KOPT-K1 (cell line): ENCODE data around the gene SLIT3.

Experiments used
- H3K27ac ChIP-seq: fragments of 200-600 bp; sonication (generic); 2 replicates; pipeline ENCODE4 v1.5.1; 2016; ENCODE audit warnings: antibody characterized with exemption, mild to moderate bottlenecking, low read depth, low read length; ENCODE audit not compliant: poor library complexity, severe bottlenecking
- H3K36me3 ChIP-seq: fragments of 200-600 bp; sonication (generic); 2 replicates; pipeline ENCODE4 v1.5.1; 2017; ENCODE audit warnings: antibody characterized with exemption, mild to moderate bottlenecking, low read length, moderate library complexity; ENCODE audit not compliant: insufficient read depth
- H3K9me3 ChIP-seq: fragments of 200-600 bp; sonication (generic); 2 replicates; pipeline ENCODE4 v1.5.1; 2017; ENCODE audit warnings: antibody characterized with exemption, low read length, mild to moderate bottlenecking; ENCODE audit not compliant: insufficient read depth, poor library complexity, severe bottlenecking

Gene SLIT3

DNA sequence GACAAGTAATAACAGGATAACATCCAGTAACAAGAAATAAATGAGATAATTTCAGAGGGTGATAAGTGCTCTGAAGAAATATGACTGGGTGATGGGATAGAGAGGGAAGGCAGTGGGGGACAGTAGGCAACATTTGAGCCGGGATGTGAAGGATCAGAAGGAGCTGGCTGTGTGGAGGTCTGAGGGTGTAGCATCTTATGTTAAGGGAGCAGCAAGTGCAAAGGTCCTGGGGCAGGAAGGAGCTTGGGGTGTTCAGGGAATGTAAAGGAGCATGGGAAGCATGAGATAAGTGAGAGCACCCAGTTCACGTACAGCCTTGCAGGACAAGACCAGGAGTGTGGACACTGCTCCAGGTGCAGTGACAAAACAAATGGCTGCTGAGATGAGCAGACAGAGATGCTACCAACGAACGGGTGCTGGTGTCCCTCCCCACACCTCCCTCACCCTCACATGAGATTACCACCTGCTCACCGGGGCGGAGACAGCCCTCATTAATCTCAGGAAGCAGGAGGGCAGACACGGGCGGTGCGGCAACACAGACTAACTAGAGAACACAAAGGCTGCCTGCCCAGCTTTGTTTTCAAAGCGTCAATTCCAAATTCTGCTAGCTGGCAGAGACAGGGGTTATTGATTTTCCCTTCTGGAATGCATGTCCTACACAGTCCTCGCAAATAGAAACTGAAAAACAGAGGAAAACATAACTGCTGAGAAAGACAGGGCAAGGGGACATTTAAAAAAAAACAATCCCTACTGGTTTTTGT, 423.6 kb downstream of the SLIT3 start:
- Histone ChIP-seq H3K36me3 (no peaks in the 10 kb centered on the region), H3K9me3 (no peaks in the 10 kb centered on the region), H3K27ac (no peak overlapping the region)

DNA sequence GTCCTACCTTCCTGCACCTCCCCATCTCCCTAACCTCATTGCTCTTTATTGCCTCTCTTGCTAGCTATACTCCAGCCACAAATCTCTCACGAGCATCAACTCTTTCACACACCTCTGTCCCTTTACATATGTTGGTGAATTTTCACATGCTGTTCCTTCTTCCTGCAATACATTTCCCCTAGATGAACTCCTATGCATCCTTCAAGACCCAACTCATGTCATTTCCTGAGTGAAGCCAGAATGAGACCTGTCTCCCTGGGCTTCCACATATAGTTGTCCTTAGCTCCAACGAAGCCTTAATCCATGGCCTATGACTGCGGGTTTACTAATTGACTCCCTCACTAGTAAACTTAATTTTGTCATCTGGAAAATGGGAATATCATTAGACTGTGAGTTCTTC, 424.5 kb downstream of the SLIT3 start:
- no peaks in the 10 kb centered on the region for H3K9me3 ChIP-seq
- no peak overlapping the region for H3K27ac ChIP-seq
- H3K36me3 ChIP-seq, result no peaks in the 10 kb centered on the region

DNA sequence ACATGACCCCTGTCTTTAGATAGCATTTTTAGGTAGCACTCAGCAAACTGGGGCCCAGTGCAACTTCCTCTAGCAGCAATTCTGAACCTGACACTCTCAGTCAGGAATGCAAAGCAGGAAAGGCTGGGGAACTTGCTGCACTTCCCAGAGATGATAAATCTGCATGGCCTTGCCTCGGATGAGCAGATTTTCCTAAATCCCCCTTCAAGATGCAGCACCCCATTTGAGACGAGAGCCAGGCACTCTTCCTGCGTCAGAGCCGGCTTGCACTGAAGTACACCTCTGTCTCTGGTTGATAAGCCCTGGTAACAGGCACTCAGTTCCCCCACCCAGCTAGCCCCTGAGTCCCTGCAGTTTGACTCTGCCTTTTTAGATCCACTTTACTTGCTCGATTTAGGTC, 425.1 kb downstream of the SLIT3 start:
- H3K9me3 ChIP-seq, result no peaks in the 10 kb centered on the region
- no peaks in the 10 kb centered on the region for H3K36me3 ChIP-seq
- no peak overlapping the region for H3K27ac ChIP-seq

DNA sequence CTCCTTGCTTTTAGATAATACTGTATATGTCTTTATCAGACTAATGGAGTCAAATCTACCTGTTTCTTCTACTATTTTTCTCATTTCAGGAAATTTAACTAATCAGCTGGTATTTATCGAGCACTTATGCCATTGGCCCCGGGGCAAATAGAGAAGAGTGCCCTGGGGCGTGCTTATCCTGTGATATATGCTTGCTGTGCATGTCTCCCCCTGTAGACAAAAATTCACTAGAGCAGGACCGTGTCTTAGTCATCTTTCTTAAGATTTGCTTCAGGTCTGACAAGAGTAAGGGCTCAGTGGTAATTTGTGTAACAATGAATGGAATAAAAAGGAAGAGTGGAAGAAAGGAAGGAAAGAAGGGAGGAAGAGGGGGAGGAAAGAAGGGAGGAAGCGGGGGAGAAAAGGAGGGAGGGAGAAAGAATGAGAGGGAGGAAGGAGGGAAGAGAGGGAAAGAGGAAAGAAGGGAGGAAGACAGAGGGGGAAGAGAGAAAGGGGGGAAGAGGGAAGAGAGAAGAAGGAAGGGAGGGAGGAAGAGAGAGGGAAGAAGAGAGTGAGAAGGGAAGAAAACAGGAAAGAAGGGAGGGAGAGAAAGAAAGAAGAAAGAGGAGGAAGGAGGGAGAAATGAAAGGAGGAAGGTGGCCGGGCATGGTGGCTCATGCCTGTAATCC, 426.1 kb downstream of the SLIT3 start:
- Histone ChIP-seq H3K27ac (no peak overlapping the region), H3K9me3 (no peaks in the 10 kb centered on the region), H3K36me3 (no peaks in the 10 kb centered on the region)

DNA sequence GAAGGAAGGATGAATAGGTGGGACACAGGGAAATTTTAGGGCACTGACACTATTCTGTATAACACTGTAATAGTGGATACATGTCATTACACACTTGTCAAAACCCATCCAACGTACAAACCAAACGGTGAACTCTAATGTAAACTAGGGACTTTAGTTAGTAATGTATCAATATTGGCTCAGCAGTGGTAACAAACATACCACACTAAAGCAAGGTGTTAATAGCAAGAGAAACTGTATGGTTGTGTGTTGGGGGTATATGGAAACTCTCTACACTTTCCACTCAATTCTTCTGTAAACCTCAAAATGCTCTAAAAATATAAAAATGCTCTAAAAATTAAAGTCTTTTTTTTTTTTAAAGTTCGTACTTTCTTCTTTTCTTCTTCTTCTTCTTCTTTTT, 428.7 kb downstream of the SLIT3 start:
- no peaks in the 10 kb centered on the region for H3K36me3 ChIP-seq
- no peaks in the 10 kb centered on the region for H3K9me3 ChIP-seq
- no peak overlapping the region for H3K27ac ChIP-seq

DNA sequence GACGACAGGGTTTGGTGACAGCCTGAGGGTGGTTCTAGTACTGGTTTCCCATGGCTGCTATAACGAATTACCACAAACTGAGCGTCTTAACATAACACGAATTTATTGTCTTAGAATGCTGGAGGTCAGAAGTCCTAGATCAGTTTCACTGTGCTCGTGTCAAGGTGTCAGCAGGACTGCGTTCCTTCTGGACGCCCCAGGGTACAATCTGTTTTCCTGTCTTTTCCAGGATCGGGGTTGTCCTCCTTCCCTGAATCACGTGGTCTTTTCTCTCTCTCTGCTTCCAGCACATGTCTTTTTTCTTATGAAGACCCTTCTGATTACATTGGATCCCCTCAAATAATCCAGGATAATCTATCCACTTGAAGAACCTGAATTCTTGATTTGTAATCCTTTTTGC, 430.0 kb downstream of the SLIT3 start:
- no peak overlapping the region for H3K27ac ChIP-seq
- H3K36me3 ChIP-seq, result no peaks in the 10 kb centered on the region
- H3K9me3 ChIP-seq, result no peaks in the 10 kb centered on the region

DNA sequence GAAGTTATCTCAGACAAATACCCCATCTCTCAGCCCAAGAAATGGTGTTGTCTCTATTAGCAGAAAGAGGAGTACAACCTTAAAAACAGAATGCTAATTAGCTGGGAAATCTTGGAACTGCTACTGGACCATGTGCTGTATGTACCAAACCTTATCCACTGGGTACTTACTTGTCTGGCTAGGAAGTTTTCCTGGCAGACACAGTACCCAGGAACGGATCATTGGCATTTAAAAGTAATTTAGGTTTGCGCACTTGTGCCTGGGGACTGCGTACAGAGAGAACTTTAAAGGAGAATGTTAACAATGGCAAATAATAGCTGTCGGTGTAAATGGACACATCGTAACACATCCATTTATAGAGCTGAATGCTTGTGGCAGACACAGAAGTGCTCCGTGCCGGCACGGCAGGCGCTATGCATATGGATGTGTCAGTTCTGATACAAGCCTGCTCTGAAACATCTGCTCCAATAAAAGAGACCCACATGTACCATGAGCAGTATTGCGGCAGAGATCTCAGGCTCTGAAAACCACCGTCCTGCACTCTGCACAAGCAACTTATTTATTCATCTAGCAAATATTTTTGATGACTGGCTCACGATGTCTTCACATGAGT, 431.2 kb downstream of the SLIT3 start:
- Histone ChIP-seq H3K9me3 (no peaks in the 10 kb centered on the region), H3K27ac (no peak overlapping the region), H3K36me3 (no peaks in the 10 kb centered on the region)

DNA sequence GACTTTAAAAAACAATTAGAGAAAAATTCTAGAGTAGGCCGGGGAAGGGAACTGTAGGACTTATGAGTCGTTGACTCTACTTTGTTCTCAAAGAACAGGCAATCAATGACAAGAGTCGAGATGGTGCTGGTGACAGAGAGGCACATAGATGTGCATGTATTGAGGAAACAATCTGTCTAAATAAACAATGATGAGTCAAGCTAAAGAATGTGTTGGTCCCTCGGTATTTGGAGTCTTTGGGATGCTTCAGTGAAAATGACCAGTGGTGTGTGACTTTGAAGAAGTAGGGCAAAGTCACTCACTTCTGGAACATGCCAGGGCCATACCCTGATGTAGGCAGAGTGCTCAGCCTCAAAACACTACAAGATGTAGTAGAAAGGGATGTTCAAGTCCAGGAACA, 433.7 kb downstream of the SLIT3 start:
- Histone ChIP-seq H3K9me3 (no peaks in the 10 kb centered on the region), H3K27ac (no peak overlapping the region), H3K36me3 (no peaks in the 10 kb centered on the region)

DNA sequence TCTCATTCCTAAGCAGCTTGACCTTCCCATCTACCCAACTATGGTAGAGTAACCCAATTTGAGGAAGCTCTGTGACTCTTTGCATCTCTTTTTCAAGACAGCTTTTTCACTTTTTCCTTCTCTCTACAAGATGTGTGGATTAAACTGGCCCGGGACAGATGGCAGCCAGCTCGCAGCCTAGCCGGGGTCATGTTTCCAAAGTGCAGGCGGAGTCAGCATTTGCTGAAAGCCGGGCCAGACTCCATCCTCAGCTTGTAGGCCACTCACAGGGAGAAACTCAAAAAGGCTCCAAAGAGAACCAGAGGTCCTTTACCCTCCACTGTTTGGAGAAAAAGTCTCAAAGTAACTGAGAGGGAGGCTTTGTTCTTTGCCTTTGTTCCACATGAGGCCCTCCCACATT, 435.0 kb downstream of the SLIT3 start:
- H3K36me3 ChIP-seq, result no peaks in the 10 kb centered on the region
- H3K27ac ChIP-seq, result no peak overlapping the region
- no peaks in the 10 kb centered on the region for H3K9me3 ChIP-seq

DNA sequence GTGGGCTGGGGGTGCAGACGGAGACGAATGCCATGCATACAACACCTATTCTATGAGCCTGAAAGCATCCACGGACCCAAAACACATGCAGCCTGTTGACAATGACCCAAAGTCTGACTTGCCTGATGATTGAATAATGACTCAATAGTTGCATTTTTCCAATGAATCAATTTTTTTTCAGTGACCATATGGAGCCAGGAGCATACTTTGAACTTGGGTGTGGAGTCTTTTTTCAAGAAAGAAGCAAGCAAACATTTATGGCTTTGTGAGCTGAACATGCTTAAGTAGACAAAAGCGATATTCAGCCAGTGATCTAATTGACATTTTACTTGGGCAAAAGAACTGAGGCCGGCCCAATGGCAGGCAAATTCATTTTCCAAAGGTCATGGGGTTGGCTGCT, 437.9 kb downstream of the SLIT3 start:
- no peak overlapping the region for H3K27ac ChIP-seq
- H3K9me3 ChIP-seq, result no peaks in the 10 kb centered on the region
- no peaks in the 10 kb centered on the region for H3K36me3 ChIP-seq

DNA sequence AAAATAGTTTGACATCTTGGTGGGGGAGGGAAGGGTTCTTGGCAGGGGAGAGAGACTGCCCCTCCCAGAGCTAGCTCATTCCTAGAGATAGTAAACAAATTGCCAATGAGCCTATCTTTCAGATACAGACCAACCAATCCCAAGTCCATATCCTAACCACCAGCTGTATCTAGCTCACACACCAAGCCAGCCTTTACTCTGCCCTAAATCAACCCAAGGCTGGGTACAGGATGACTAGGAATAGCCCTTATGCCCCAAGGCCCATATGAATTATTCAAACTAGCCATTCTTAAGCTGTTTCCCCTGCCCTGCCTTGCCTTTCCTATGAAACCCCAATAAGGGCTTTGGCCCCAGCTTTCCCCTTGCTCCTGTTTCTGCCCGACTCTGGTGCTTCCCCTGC, 440.4 kb downstream of the SLIT3 start:
- no peaks in the 10 kb centered on the region for H3K9me3 ChIP-seq
- no peaks in the 10 kb centered on the region for H3K36me3 ChIP-seq
- no peak overlapping the region for H3K27ac ChIP-seq

DNA sequence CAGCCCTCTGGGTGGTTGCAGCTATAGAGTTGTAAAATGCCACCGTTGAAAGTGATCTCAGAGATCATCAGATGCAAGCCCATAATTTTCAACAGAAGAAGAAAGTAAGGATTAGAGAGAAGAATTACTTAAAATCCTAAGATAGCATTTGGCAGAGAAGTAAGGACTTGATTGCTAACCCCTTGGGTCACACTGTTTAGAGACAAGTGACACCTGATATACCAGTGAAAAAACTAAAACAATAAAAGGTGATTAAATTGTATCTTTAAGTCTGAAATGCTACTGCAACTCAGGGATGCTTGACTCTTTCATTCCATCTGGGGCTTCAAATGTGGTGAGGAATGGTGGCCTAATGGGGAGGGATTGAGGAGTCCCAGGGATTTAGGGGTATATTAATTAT, 440.9 kb downstream of the SLIT3 start:
- Histone ChIP-seq H3K9me3 (no peaks in the 10 kb centered on the region), H3K27ac (no peak overlapping the region), H3K36me3 (no peaks in the 10 kb centered on the region)

DNA sequence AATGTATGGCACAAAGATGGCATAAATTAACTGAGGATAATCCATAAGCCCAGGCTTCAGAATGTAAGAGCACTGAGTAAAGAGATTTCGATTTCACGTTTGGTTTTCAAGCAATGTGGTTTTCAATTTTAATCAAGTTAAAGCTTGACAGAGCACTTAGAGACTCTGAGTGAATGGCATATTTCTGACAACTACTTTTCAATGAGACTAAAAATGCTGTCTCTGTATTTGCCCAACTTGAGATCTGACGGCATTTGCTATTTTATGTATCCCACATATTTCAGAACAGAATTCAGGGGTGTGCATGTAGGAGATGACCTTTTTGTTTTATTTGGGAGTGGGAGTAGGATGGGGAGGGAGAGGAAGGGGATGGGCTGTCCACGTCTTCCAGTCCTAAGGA, 441.5 kb downstream of the SLIT3 start:
- no peak overlapping the region for H3K27ac ChIP-seq
- no peaks in the 10 kb centered on the region for H3K36me3 ChIP-seq
- no peaks in the 10 kb centered on the region for H3K9me3 ChIP-seq

DNA sequence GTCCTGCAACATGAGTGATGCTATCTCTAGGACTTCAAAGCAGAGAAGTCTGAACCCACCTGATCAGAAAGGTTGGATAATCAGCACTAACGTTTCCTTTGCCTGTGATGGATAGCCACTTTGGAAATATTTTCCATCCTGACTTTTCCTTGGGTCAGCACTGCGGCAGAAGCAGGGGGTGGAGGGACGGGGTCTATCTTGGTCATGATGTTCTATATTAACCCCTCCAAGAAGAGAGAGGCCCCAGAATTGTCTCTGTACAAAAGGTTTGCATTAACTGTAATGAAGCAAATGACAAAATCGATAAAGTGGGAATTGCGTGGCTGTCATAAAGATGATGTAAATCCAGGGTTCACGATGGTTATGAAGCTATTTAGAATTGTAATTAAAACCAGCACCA, 441.9 kb downstream of the SLIT3 start:
- no peaks in the 10 kb centered on the region for H3K36me3 ChIP-seq
- no peak overlapping the region for H3K27ac ChIP-seq
- no peaks in the 10 kb centered on the region for H3K9me3 ChIP-seq

DNA sequence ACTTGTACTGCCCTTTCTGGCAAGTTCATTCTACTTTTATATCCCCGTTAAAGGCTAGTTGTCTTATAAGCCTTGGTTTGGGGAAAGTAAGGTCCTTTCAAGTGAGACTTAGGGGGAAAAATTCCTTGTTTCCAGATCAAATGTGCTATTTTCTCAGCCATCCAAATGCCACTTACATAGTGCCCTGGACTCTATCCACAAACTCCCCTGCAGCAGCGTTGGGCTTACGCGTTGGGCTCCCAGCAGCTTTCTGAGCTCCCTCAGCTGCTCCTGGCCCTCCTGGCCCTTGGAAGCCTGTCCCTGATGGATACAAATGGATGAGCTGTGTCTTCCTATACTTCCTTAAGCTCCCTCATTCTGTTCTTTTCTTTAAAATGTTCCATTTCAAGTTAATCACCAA, 442.6 kb downstream of the SLIT3 start:
- H3K27ac ChIP-seq, result no peak overlapping the region
- no peaks in the 10 kb centered on the region for H3K36me3 ChIP-seq
- no peaks in the 10 kb centered on the region for H3K9me3 ChIP-seq

DNA sequence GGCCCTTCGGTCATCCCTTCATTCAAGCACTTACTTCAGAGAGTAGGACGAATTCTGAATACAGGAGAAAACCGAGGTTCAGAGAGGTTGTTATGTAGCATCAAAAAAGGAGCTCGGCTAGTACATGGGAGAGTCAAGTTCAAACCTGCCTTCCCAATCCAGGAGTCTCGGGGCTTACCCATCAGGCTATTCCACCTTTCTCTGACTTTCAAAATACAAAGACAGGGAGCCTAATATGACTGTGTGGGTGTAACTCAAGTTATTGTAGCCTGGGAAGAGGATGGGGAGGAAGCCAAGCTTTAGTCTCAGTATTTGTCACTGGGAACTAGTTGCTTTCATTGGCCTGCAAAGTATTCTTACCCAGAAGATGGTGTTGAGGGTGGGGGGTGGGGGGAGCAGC, 447.0 kb downstream of the SLIT3 start:
- Histone ChIP-seq H3K9me3 (no peaks in the 10 kb centered on the region), H3K36me3 (no peaks in the 10 kb centered on the region), H3K27ac (no peak overlapping the region)
